GM12878 (cell line): ENCODE measurements around the gene IFNAR1. TPM values are rescaled to one million over a fixed set of nuclear protein-coding genes. Genes with fewer than 3 reads are reported as not detected.

Experiments used
- ATAC-seq: fragments of 200-7000 bp; cut with Tn5 transposase; 3 replicates; pipeline ENCODE4 v1.9.1; 2020; ENCODE audit warnings: mild to moderate bottlenecking, moderate library complexity
- BruUV-seq: library from RNA; stranded (reverse); fragments of 400-500 nt; replicated peaks from 2 replicates; lab custom pipeline; 2021; lab: Mats Ljungman, UMichigan
- CTCF ChIA-PET: fragments of 300-600 bp; sonication (Branson Sonifier 250); formaldehyde crosslinking; extraction: SDS; loops from one replicate; lab custom pipeline; 2021; ENCODE audit warnings: inconsistent platforms; lab: Yijun Ruan, JAX
- POLR2A ChIA-PET: fragments of 350-600 bp; formaldehyde crosslinking; extraction: SDS; loops from one replicate; lab custom pipeline; 2021; ENCODE audit warnings: inconsistent platforms; lab: Charles Lee
- RAD21 ChIA-PET: fragments of 300-600 bp; sonication (Branson Sonifier 250); formaldehyde crosslinking; loops from one replicate; lab custom pipeline; 2023; ENCODE audit warnings: antibody characterized with exemption; ENCODE audit not compliant: unreplicated experiment; lab: Charles Lee
- SMC1A ChIA-PET: fragments of 300-600 bp; sonication (Branson Sonifier 250); formaldehyde crosslinking; loops from one replicate; lab custom pipeline; 2023; ENCODE audit not compliant: unreplicated experiment, uncharacterized antibody; lab: Charles Lee
- DNase-seq: peaks from one replicate; pipeline ENCODE4 v3.0.0-alpha.2; 2011; ENCODE audit warnings: low read depth, low spot score
- FAIRE-seq: peaks from 3 replicates; lab custom pipeline; 2011; peaks lifted over from hg19 to GRCh38; lab: Jason Lieb, UNC
- H2AFZ ChIP-seq: 2 replicates; pipeline ENCODE4 v1.6.0; 2011; ENCODE audit warnings: low read depth, low read length, control low read depth; ENCODE audit not compliant: control insufficient read depth
- H3K27ac ChIP-seq: 2 replicates; pipeline ENCODE4 v1.5.1; 2011; ENCODE audit warnings: control low read depth; ENCODE audit not compliant: control insufficient read depth, insufficient read depth
- H3K27me3 ChIP-seq, 2 experiments: replicated peaks in 1 of 2; 2 replicates each; pipeline versions ENCODE4 v1.6.0 to v1.6.1; 2011; ENCODE audit warnings: low read length in 1 of 2; ENCODE audit not compliant: control insufficient read depth in 2 of 2, insufficient read depth in 2 of 2
- H3K36me3 ChIP-seq, 2 experiments: 2 replicates each; pipeline ENCODE4 v1.5.1; 2011; ENCODE audit warnings: low read length in 1 of 2; ENCODE audit not compliant: control insufficient read depth in 2 of 2, insufficient read depth in 2 of 2
- H3K4me1 ChIP-seq: 2 replicates; pipeline ENCODE4 v1.6.1; 2011; ENCODE audit warnings: mild to moderate bottlenecking, low read length, moderate library complexity, mixed read lengths; ENCODE audit not compliant: control insufficient read depth, insufficient read depth
- H3K4me2 ChIP-seq: 2 replicates; pipeline ENCODE4 v1.6.0; 2011; ENCODE audit warnings: control low read depth; ENCODE audit not compliant: control insufficient read depth, insufficient read depth
- H3K4me3 ChIP-seq: fragments of 200-600 bp; sonication (generic); 2 replicates; pipeline ENCODE4 v1.5.1; 2016
- H3K79me2 ChIP-seq: 2 replicates; pipeline ENCODE4 v1.6.0; 2011; ENCODE audit warnings: low read length; ENCODE audit not compliant: control insufficient read depth, insufficient read depth
- H3K9ac ChIP-seq: 2 replicates; pipeline ENCODE4 v1.8.0; 2011; ENCODE audit warnings: low read length, control low read depth, mixed read lengths; ENCODE audit not compliant: control insufficient read depth, insufficient read depth
- H3K9me3 ChIP-seq: replicated peaks from 3 replicates; pipeline ENCODE4 v1.5.1; 2011; ENCODE audit warnings: mild to moderate bottlenecking, low read length; ENCODE audit not compliant: control insufficient read depth, insufficient read depth
- H4K20me1 ChIP-seq: 2 replicates; pipeline ENCODE4 v1.6.0; 2011; ENCODE audit not compliant: control insufficient read depth, insufficient read depth
- JUNB ChIP-seq: IDR thresholded peaks from 2 replicates; pipeline ENCODE4 v1.6.1; 2016; ENCODE audit warnings: antibody characterized with exemption, mild to moderate bottlenecking
- MEF2A ChIP-seq: IDR thresholded peaks from 2 replicates; pipeline ENCODE4 v1.6.1; 2011; ENCODE audit warnings: low read depth, mild to moderate bottlenecking, low read length, moderate library complexity; ENCODE audit not compliant: insufficient read depth
- NR2C2 ChIP-seq: IDR thresholded peaks from 2 replicates; pipeline ENCODE4 v1.6.1; 2011; ENCODE audit warnings: borderline replicate concordance, low read depth; ENCODE audit not compliant: control insufficient read depth, insufficient read length
- RELA ChIP-seq: fragments of 450-650 bp; IDR thresholded peaks from 2 replicates; pipeline ENCODE4 v1.8.0; 2014; ENCODE audit warnings: borderline replicate concordance; ENCODE audit not compliant: partially characterized antibody
- SRF ChIP-seq, 2 experiments: IDR thresholded peaks; 2 replicates each; pipeline ENCODE4 v1.6.1; 2011; ENCODE audit warnings: low read depth in 2 of 2, low read length in 2 of 2, mild to moderate bottlenecking in 1 of 2, moderate library complexity in 1 of 2
- ZNF24 ChIP-seq: fragments of 450-650 bp; IDR thresholded peaks from 2 replicates; pipeline ENCODE4 v1.6.1; 2017; ENCODE audit warnings: antibody characterized with exemption, mild to moderate bottlenecking
- WGBS: methylation state at CpG from one replicate; pipeline ENCODE4 v1.1.6; 2016; ENCODE audit warnings: low lambda C conversion rate; ENCODE audit not compliant: insufficient replicate concordance, insufficient coverage; ENCODE audit errors: missing lambda C conversion rate; 5-methylcytosine and 5-hydroxymethylcytosine counted together
- in situ Hi-C: fragments of 300-500 bp; cut with MboI; formaldehyde crosslinking; loops from 9 replicates; pipeline ENCODE4 v1.14.3; 2018; ENCODE audit warnings: mixed read lengths
- intact Hi-C: fragments of 100-400 bp; cut with micrococcal nuclease; formaldehyde crosslinking; loops from one replicate; pipeline ENCODE4 v1.14.2; 2022; ENCODE audit not compliant: unreplicated experiment
- polyA plus RNA-seq, 11 experiments: library from polyadenylated mRNA; depleted of rRNA in 4 of 11; unstranded in 6 of 11; stranded (reverse) in 5 of 11; fragments of >200 nt; fragmentation: Nextera tagmentation in 4 of 11; fragmentation: Illumina TruSeq in 1 of 11; extraction: Ambion mirVana in 4 of 11; extraction: Trizol in 1 of 11; gene quantifications; 1 replicate in 1 of 11; 2 replicates in 10 of 11; pipeline versions ENCODE4 v1.2.1 to v1.2.3, GENCODE V29; 2011 to 2016; ENCODE audit warnings: inconsistent platforms in 2 of 11, missing spikeins in 2 of 11, low read depth in 1 of 11
- total RNA-seq, 4 experiments: library from RNA; depleted of rRNA in 3 of 4; stranded (reverse); fragments of >200 nt in 3 of 4; fragmentation: Illumina TruSeq in 1 of 4; extraction: Trizol in 1 of 4; gene quantifications; 2 replicates each; pipeline versions ENCODE4 v1.2.1 to v1.2.3, GENCODE V29; 2013 to 2021
- TF ChIP-seq, protein P1 (sequence below): fragments of 150-350 bp; IDR thresholded peaks from 2 replicates; pipeline ENCODE4 v1.6.1; 2016; ENCODE audit warnings: low read depth, low read length
- TF ChIP-seq, protein P2 (sequence below): IDR thresholded peaks from 2 replicates; pipeline ENCODE4 v1.6.1; 2012; ENCODE audit warnings: improper control_type of control experiment, low read depth, low read length; ENCODE audit not compliant: insufficient replicate concordance

IFNAR1 gene
- total and polyA plus RNA-seq, 10 of the 15 experiments (the other 5 are each of a cell fraction or from before 2014, with no cell fraction given), result 12.0 to 62.4 (median 24.6) TPM

DNA sequence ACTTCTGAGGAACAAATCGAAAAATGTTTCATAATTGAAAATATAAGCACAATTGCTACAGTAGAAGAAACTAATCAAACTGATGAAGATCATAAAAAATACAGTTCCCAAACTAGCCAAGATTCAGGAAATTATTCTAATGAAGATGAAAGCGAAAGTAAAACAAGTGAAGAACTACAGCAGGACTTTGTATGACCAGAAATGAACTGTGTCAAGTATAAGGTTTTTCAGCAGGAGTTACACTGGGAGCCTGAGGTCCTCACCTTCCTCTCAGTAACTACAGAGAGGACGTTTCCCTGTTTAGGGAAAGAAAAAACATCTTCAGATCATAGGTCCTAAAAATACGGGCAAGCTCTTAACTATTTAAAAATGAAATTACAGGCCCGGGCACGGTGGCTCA lies 30.6 kb downstream of the IFNAR1 start:
- intact Hi-C loops, result no loop called here
- Histone ChIP-seq H3K4me3 (no peak overlapping the region), H4K20me1 (no peaks in the 10 kb centered on the region), H3K36me3 (peaks cover 7 to 21% of the 10 kb centered on the region in 2 experiments), H3K4me2 (no peak overlapping the region), H3K79me2 (no peaks in the 10 kb centered on the region), H3K4me1 (no peaks in the 10 kb centered on the region), H3K27me3 (no peaks in the 10 kb centered on the region), H2AFZ (no peak overlapping the region), H3K9ac (no peak overlapping the region), H3K27ac (no peak overlapping the region), H3K9me3 (no peaks in the 10 kb centered on the region)
- WGBS, result 69% methylated on average over 6 of the region's 6 CpGs
- CTCF ChIA-PET, result interaction anchor here (0.9 to 4.4 kb wide), 5 partner anchors 10 to 250 kb away, joined by 3 to 22 read pairs (median 3); no protein-coding TSS in a partner anchor
- RAD21 ChIA-PET, result interaction anchor here (1.4 kb wide), 2 partner anchors 90 to 250 kb away, joined by 4 read pairs; no protein-coding TSS in a partner anchor
- TSS peak; percentile 43 for BruUV-seq
- no peak for TF ChIP-seq JUNB
- no peak for TF ChIP-seq ZNF24
- no peak for TF ChIP-seq NR2C2
- TF ChIP-seq, protein P1, sequence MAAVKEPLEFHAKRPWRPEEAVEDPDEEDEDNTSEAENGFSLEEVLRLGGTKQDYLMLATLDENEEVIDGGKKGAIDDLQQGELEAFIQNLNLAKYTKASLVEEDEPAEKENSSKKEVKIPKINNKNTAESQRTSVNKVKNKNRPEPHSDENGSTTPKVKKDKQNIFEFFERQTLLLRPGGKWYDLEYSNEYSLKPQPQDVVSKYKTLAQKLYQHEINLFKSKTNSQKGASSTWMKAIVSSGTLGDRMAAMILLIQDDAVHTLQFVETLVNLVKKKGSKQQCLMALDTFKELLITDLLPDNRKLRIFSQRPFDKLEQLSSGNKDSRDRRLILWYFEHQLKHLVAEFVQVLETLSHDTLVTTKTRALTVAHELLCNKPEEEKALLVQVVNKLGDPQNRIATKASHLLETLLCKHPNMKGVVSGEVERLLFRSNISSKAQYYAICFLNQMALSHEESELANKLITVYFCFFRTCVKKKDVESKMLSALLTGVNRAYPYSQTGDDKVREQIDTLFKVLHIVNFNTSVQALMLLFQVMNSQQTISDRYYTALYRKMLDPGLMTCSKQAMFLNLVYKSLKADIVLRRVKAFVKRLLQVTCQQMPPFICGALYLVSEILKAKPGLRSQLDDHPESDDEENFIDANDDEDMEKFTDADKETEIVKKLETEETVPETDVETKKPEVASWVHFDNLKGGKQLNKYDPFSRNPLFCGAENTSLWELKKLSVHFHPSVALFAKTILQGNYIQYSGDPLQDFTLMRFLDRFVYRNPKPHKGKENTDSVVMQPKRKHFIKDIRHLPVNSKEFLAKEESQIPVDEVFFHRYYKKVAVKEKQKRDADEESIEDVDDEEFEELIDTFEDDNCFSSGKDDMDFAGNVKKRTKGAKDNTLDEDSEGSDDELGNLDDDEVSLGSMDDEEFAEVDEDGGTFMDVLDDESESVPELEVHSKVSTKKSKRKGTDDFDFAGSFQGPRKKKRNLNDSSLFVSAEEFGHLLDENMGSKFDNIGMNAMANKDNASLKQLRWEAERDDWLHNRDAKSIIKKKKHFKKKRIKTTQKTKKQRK, result no peak
- no peak for TF ChIP-seq RELA
- TF ChIP-seq, protein P2, sequence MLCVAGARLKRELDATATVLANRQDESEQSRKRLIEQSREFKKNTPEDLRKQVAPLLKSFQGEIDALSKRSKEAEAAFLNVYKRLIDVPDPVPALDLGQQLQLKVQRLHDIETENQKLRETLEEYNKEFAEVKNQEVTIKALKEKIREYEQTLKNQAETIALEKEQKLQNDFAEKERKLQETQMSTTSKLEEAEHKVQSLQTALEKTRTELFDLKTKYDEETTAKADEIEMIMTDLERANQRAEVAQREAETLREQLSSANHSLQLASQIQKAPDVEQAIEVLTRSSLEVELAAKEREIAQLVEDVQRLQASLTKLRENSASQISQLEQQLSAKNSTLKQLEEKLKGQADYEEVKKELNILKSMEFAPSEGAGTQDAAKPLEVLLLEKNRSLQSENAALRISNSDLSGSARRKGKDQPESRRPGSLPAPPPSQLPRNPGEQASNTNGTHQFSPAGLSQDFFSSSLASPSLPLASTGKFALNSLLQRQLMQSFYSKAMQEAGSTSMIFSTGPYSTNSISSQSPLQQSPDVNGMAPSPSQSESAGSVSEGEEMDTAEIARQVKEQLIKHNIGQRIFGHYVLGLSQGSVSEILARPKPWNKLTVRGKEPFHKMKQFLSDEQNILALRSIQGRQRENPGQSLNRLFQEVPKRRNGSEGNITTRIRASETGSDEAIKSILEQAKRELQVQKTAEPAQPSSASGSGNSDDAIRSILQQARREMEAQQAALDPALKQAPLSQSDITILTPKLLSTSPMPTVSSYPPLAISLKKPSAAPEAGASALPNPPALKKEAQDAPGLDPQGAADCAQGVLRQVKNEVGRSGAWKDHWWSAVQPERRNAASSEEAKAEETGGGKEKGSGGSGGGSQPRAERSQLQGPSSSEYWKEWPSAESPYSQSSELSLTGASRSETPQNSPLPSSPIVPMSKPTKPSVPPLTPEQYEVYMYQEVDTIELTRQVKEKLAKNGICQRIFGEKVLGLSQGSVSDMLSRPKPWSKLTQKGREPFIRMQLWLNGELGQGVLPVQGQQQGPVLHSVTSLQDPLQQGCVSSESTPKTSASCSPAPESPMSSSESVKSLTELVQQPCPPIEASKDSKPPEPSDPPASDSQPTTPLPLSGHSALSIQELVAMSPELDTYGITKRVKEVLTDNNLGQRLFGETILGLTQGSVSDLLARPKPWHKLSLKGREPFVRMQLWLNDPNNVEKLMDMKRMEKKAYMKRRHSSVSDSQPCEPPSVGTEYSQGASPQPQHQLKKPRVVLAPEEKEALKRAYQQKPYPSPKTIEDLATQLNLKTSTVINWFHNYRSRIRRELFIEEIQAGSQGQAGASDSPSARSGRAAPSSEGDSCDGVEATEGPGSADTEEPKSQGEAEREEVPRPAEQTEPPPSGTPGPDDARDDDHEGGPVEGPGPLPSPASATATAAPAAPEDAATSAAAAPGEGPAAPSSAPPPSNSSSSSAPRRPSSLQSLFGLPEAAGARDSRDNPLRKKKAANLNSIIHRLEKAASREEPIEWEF, result no peak
- TF ChIP-seq MEF2A, result no peak
- no peak for TF ChIP-seq SRF (IDR thresholded peaks at IDR 0.05; ENCODE audit: low read depth in 2 of 2, low read length in 2 of 2)
- no peak for ATAC-seq
- DNase-seq, result no peak
- no peak for FAIRE-seq
- POLR2A ChIA-PET, result interaction anchor here (0.6 kb wide), 1 partner anchor 8 kb away, joined by 3 read pairs; no protein-coding TSS in a partner anchor
- in situ Hi-C loops, result no loop called here
- SMC1A ChIA-PET, result interaction anchor here (1.0 to 2.7 kb wide), 3 partner anchors 8 to 156 kb away, joined by 3 to 12 read pairs (median 12); no protein-coding TSS in a partner anchor
